Endodermal cell (in vitro differentiated cells): ENCODE data around the gene UMODL1. TPM values are rescaled to one million over a fixed set of nuclear protein-coding genes. Genes with fewer than 3 reads are reported as not detected.

Source experiments
- DNase-seq: peaks from one replicate; pipeline ENCODE4 v3.0.0-alpha.2; 2017
- H3K27ac ChIP-seq: 2 replicates; pipeline ENCODE4 v1.5.1; 2013; ENCODE audit warnings: mild to moderate bottlenecking, low read depth, low read length, moderate library complexity
- H3K27me3 ChIP-seq: 2 replicates; pipeline ENCODE4 v1.6.1; 2013; ENCODE audit warnings: mild to moderate bottlenecking, low read length, moderate library complexity; ENCODE audit not compliant: insufficient read depth, control insufficient read depth, poor library complexity, severe bottlenecking
- H3K36me3 ChIP-seq: 2 replicates; pipeline ENCODE4 v1.7.0; 2013; ENCODE audit warnings: mild to moderate bottlenecking, low read length, moderate library complexity; ENCODE audit not compliant: control insufficient read depth, insufficient read depth
- H3K4me1 ChIP-seq: one replicate; pipeline ENCODE4 v1.7.0; 2013; ENCODE audit warnings: low read length; ENCODE audit not compliant: control insufficient read depth, insufficient read depth
- H3K4me3 ChIP-seq: 2 replicates; pipeline ENCODE4 v1.5.1; 2013; ENCODE audit warnings: mild to moderate bottlenecking, low read length, moderate library complexity
- H3K9ac ChIP-seq: 2 replicates; pipeline ENCODE4 v1.6.1; 2013; ENCODE audit warnings: mild to moderate bottlenecking, low read length, moderate library complexity; ENCODE audit not compliant: poor library complexity, severe bottlenecking; ENCODE audit errors: extremely low read depth
- H3K9me3 ChIP-seq: 2 replicates; pipeline ENCODE4 v1.6.1; 2013; ENCODE audit warnings: mild to moderate bottlenecking, low read length, moderate library complexity; ENCODE audit not compliant: control insufficient read depth
- H3K27ac Mint-ChIP-seq: 2 replicates; pipeline ENCODE4 v1.8.0; 2020; ENCODE audit warnings: mixed read lengths
- H3K27me3 Mint-ChIP-seq: 2 replicates; pipeline ENCODE4 v1.8.0; 2021; ENCODE audit warnings: mild to moderate bottlenecking, mixed read lengths; ENCODE audit not compliant: insufficient read depth
- H3K36me3 Mint-ChIP-seq: 2 replicates; pipeline ENCODE4 v1.8.0; 2020; ENCODE audit warnings: low read depth, mixed read lengths
- H3K4me1 Mint-ChIP-seq: 2 replicates; pipeline ENCODE4 v1.8.0; 2020; ENCODE audit warnings: mixed read lengths
- H3K4me3 Mint-ChIP-seq: 2 replicates; pipeline ENCODE4 v1.8.0; 2020; ENCODE audit warnings: mild to moderate bottlenecking, moderate library complexity, mixed read lengths
- H3K9me3 Mint-ChIP-seq: 2 replicates; pipeline ENCODE4 v1.8.0; 2020; ENCODE audit warnings: mild to moderate bottlenecking, mixed read lengths
- WGBS, 2 experiments: methylation state at CpG; one replicate each; pipeline versions ENCODE4 v1.1.5 to v1.1.7; 2013; ENCODE audit warnings: missing lambda C conversion rate in 2 of 2, mixed read lengths in 1 of 2; ENCODE audit not compliant: insufficient coverage in 1 of 2, insufficient read length in 1 of 2; 5-methylcytosine and 5-hydroxymethylcytosine counted together
- total RNA-seq, 2 donors: library from RNA; stranded (reverse); fragmentation: NEBNext Ultra II Directional in 1 of 2; extraction: Animal tissue kit (Norgen Biotek cat#: 25700) in 1 of 2; gene quantifications; 2 replicates in 1 of 2; 3 replicates in 1 of 2; pipeline ENCODE4 v1.2.1, GENCODE V29; 2021
- TF ChIP-seq, protein P1 (sequence below): fragments of 200-600 bp; sonication (generic); conservative IDR thresholded peaks from 2 replicates; pipeline ENCODE4 v1.5.0; 2021; ENCODE audit warnings: antibody characterized with exemption, mild to moderate bottlenecking

Gene UMODL1
- total RNA-seq, 2 donors from 2014 or later: 0.24 to 0.49 TPM

DNA sequence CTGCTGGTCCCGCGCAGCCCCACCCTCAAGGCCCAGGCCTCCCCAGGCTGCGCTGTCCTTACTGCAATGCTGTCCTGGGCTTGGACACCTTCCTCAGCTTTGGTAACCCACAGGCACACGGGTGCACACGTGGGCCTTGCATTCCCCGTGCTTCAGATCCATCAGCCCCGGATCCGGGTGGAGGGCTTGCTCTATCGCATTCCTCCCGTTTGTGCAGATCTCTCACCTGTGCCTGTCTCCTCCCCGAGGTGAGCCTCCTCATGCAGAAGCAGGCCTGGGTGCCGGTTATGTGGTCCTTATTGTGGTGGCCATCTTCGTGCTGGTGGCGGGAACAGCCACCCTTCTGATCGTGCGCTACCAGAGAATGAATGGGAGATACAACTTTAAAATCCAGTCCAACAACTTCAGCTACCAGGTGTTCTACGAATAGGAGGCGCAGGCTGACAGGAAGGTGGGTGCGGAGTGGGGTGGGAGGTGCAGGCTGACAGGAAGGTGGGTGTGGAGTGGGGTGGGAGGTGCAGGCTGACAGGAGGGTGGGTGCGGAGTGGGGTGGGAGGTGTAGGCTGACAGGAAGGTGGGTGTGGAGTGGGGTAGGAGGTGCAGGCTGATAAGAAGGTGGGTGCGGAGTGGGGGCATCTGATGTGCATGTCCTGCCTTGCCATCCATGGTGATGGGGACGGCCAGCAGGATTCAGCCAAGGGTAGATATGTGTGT is 66.2 kb downstream of the UMODL1 start:
- no peak for DNase-seq
- no peaks in the 10 kb centered on the region for H3K4me1 Mint-ChIP-seq
- H3K36me3 ChIP-seq: no peaks in the 10 kb centered on the region
- no peak overlapping the region for H3K27ac Mint-ChIP-seq
- no peak overlapping the region for H3K9ac ChIP-seq
- WGBS, 2 experiments: 86 to 89% methylated on average over 8 to 22 of the region's 22 CpGs
- no peaks in the 10 kb centered on the region for H3K9me3 Mint-ChIP-seq
- no peak overlapping the region for H3K4me3 Mint-ChIP-seq
- no peaks in the 10 kb centered on the region for H3K27me3 ChIP-seq
- H3K27me3 Mint-ChIP-seq: no peaks in the 10 kb centered on the region
- no peaks in the 10 kb centered on the region for H3K4me1 ChIP-seq
- H3K27ac ChIP-seq: no peak overlapping the region
- no peaks in the 10 kb centered on the region for H3K9me3 ChIP-seq
- no peaks in the 10 kb centered on the region for H3K36me3 Mint-ChIP-seq
- no peak overlapping the region for H3K4me3 ChIP-seq
- TF ChIP-seq, protein P1, sequence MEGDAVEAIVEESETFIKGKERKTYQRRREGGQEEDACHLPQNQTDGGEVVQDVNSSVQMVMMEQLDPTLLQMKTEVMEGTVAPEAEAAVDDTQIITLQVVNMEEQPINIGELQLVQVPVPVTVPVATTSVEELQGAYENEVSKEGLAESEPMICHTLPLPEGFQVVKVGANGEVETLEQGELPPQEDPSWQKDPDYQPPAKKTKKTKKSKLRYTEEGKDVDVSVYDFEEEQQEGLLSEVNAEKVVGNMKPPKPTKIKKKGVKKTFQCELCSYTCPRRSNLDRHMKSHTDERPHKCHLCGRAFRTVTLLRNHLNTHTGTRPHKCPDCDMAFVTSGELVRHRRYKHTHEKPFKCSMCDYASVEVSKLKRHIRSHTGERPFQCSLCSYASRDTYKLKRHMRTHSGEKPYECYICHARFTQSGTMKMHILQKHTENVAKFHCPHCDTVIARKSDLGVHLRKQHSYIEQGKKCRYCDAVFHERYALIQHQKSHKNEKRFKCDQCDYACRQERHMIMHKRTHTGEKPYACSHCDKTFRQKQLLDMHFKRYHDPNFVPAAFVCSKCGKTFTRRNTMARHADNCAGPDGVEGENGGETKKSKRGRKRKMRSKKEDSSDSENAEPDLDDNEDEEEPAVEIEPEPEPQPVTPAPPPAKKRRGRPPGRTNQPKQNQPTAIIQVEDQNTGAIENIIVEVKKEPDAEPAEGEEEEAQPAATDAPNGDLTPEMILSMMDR: no peak

DNA sequence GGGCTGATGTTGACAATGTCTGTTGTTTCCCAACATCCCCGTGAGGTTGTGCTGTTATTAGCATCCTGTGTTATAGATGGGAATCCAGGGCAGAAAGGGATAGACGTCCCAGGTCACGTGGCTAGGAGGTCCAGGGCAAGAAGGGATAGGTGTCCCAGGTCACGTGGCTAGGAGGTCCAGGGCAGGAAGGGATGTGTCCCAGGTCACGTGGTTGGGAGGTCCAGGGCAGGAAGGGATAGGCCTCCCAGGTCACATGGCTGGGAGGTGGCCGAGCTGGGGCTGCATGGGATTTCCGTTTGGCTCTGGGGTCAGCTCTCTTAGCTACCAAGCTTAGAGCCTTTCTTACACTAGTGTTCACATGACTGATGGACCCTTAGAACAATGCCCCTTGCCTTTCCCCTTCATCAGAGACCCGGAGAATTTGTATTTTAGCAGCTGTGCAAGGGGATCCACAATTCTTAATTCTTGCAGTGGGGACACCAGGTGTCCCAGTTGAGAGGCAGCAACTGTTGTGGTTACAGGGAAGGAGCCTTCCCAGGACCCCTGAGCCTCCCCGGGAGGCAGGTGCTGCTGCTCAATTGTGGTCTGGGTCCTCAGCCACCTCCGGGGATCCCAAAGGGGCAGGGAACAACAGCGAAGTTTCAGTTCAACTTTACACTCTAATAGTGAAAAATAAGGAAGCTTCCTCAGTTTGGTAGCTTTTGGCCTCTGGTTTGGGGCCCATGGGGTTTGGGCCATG is 69.2 kb downstream of the UMODL1 start:
- Mint-ChIP-seq H3K4me1 (no peaks in the 10 kb centered on the region), H3K27ac (no peak overlapping the region), H3K27me3 (no peaks in the 10 kb centered on the region), H3K4me3 (no peak overlapping the region), H3K36me3 (no peaks in the 10 kb centered on the region), H3K9me3 (no peaks in the 10 kb centered on the region)
- Histone ChIP-seq H3K9ac (no peak overlapping the region), H3K36me3 (no peaks in the 10 kb centered on the region), H3K4me1 (no peaks in the 10 kb centered on the region), H3K27me3 (no peaks in the 10 kb centered on the region), H3K9me3 (no peaks in the 10 kb centered on the region), H3K4me3 (no peak overlapping the region), H3K27ac (no peak overlapping the region)
- no peak for DNase-seq
- WGBS, 2 experiments: 83 to 90% methylated on average over 6 to 11 of the region's 11 CpGs
- TF ChIP-seq, protein P1: no peak

DNA sequence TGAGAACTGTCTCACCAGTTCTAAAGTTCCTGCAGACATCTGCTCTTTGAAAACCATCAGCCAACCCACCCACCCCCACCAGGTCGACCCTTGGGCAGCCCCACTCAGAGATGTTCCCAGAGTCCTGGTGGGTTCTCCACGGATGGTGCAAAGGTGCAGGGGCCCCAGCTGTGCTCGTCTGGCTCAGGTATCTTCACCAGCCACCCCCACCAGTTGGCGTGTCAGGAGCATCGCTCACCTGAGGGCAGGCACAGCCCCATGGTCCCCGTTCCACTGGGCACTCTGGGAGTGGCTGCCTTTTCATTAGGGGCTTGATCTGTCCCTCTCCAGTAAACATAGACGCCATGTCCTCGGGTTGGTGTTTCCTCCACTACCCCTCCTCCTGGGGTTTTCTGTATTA is 70.5 kb downstream of the UMODL1 start:
- 95 to 100% methylated on average over 3 to 8 of the region's 8 CpGs for WGBS, 2 experiments
- H3K9me3 Mint-ChIP-seq: no peaks in the 10 kb centered on the region
- no peak overlapping the region for H3K4me3 Mint-ChIP-seq
- H3K9me3 ChIP-seq: no peaks in the 10 kb centered on the region
- H3K36me3 ChIP-seq: no peaks in the 10 kb centered on the region
- H3K27me3 ChIP-seq: no peaks in the 10 kb centered on the region
- H3K9ac ChIP-seq: no peak overlapping the region
- H3K27ac ChIP-seq: no peak overlapping the region
- no peak overlapping the region for H3K4me3 ChIP-seq
- no peaks in the 10 kb centered on the region for H3K4me1 ChIP-seq
- H3K27me3 Mint-ChIP-seq: no peaks in the 10 kb centered on the region
- H3K4me1 Mint-ChIP-seq: peaks cover 3% of the 10 kb centered on the region
- H3K27ac Mint-ChIP-seq: no peak overlapping the region
- DNase-seq: no peak
- TF ChIP-seq, protein P1: no peak
- H3K36me3 Mint-ChIP-seq: no peaks in the 10 kb centered on the region
